Effector CD4-positive, alpha-beta T cell (primary cell): Measurements from ENCODE around the gene PIH1D2.
"Not testable (repeated sequence)": the region's sequence is repeated elsewhere in the genome, so short reads cannot be mapped to it uniquely, and the experiment has no call there.

ENCODE experiments used
- DNase-seq: peaks from one replicate; pipeline ENCODE4 v3.0.0-alpha.2; 2020

The PIH1D2 gene

GRCh38 chr11:112050721-112051120, 23.1 kb downstream of the PIH1D2 start:
- DNase-seq: no peak

GRCh38 chr11:112049777-112050176, 24.0 kb downstream of the PIH1D2 start:
- no peak for DNase-seq

GRCh38 chr11:112048256-112048655, 25.6 kb downstream of the PIH1D2 start:
- DNase-seq: not testable (repeated sequence)

- DNase-seq: not testable (repeated sequence)
Measured at GRCh38 chr11:112046647-112047046, 27.2 kb downstream of the PIH1D2 start.

GRCh38 chr11:112044961-112045360, 28.9 kb downstream of the PIH1D2 start:
- no peak for DNase-seq

- no peak for DNase-seq
Measured at GRCh38 chr11:112042961-112043304, 30.9 kb downstream of the PIH1D2 start.

- DNase-seq: no peak
Measured at GRCh38 chr11:112042161-112042960, 31.5 kb downstream of the PIH1D2 start.

GRCh38 chr11:112037527-112037926, 36.3 kb downstream of the PIH1D2 start:
- no peak for DNase-seq

GRCh38 chr11:112033902-112034301, 39.9 kb downstream of the PIH1D2 start:
- no peak for DNase-seq

- DNase-seq: no peak
Measured at GRCh38 chr11:112029460-112029859, 44.4 kb downstream of the PIH1D2 start.

GRCh38 chr11:112026784-112027410, 46.9 kb downstream of the PIH1D2 start:
- DNase-seq: not testable (repeated sequence)

GRCh38 chr11:112025707-112026106, 48.1 kb downstream of the PIH1D2 start:
- DNase-seq: no peak

- peak; percentile 80 for DNase-seq
Measured at GRCh38 chr11:112024773-112025678, 48.8 kb downstream of the PIH1D2 start, which contains the start of gene DLAT. DLAT (plus strand) TSS chr11:112025408; CDS start chr11:112025473, 65 bp downstream.

- no peak for DNase-seq
Measured at GRCh38 chr11:112024178-112024772, 49.5 kb downstream of the PIH1D2 start.

GRCh38 chr11:112023104-112023503, 50.7 kb downstream of the PIH1D2 start:
- DNase-seq: no peak

GRCh38 chr11:112019066-112019465, 54.8 kb downstream of the PIH1D2 start:
- no peak for DNase-seq
